Gastroesophageal sphincter (tissue), 4 donors: ENCODE results near the gene NEU4. TPM values are rescaled to one million over a fixed set of nuclear protein-coding genes. Genes with fewer than 3 reads are reported as not detected.

Experiments
- ATAC-seq: fragments of 150-250 bp; one replicate; pipeline ENCODE4 v1.9.1; 2016; ENCODE audit warnings: mild to moderate bottlenecking, moderate library complexity
- H3K27ac ChIP-seq, 4 donors: fragments of 200-600 bp; sonication (generic) in 3 of 4; 1 replicate in 3 of 4; 2 replicates in 1 of 4; pipeline ENCODE4 v1.5.1; 2016 to 2019
- H3K27me3 ChIP-seq: fragments of 200-600 bp; sonication (generic); one replicate; pipeline ENCODE4 v1.5.1; 2019
- H3K36me3 ChIP-seq, 2 donors: fragments of 200-600 bp; sonication (generic); one replicate each; pipeline ENCODE4 v1.5.1; 2019; ENCODE audit warnings: control low read depth in 1 of 2
- H3K4me1 ChIP-seq, 3 donors: fragments of 200-600 bp; sonication (generic); 1 replicate in 2 of 3; 2 replicates in 1 of 3; pipeline ENCODE4 v1.5.1; 2016 to 2019; ENCODE audit warnings: control low read depth in 2 of 3
- H3K4me3 ChIP-seq, 2 donors: fragments of 200-600 bp; sonication (generic); one replicate each; pipeline ENCODE4 v1.5.1; 2019; ENCODE audit warnings: mild to moderate bottlenecking in 1 of 2, moderate library complexity in 1 of 2
- H3K9me3 ChIP-seq, 3 donors: fragments of 200-600 bp; sonication (generic); one replicate each; pipeline ENCODE4 v1.5.1; 2017 to 2019; ENCODE audit warnings: control low read depth in 2 of 3
- CTCF ChIP-seq, 4 experiments: fragments of 200-600 bp in 2 of 4; fragments of 450-650 bp in 2 of 4; sonication (generic) in 1 of 4; IDR thresholded peaks; one replicate each; pipeline ENCODE4 v1.5.1; 2017 to 2019; ENCODE audit warnings: antibody characterized with exemption in 4 of 4, mild to moderate bottlenecking in 2 of 4, moderate library complexity in 2 of 4
- EP300 ChIP-seq: sonication (generic); formaldehyde crosslinking; IDR thresholded peaks from one replicate; pipeline ENCODE4 v1.6.1; 2017; ENCODE audit warnings: antibody characterized with exemption, mild to moderate bottlenecking
- POLR2A ChIP-seq, 2 donors: fragments of 450-650 bp; IDR thresholded peaks; one replicate each; pipeline ENCODE4 v1.6.1; 2017; ENCODE audit warnings: antibody characterized with exemption in 2 of 2, mild to moderate bottlenecking in 2 of 2, moderate library complexity in 1 of 2
- POLR2AphosphoS5 ChIP-seq: sonication (generic); formaldehyde crosslinking; IDR thresholded peaks from one replicate; pipeline ENCODE4 v1.6.1; 2017; ENCODE audit warnings: antibody characterized with exemption
- WGBS, 2 donors: methylation state at CpG; one replicate each; pipeline ENCODE4 v1.1.5; 2018; ENCODE audit warnings: low coverage in 1 of 2; 5-methylcytosine and 5-hydroxymethylcytosine counted together
- total RNA-seq, 4 donors: library from RNA; depleted of rRNA; stranded (reverse); fragments of >200 nt; gene quantifications; one replicate each; pipeline ENCODE4 v1.1.0, GENCODE V29; 2016

Gene NEU4
- total RNA-seq, 4 donors from 2014 or later, result 0.47 to 2.0 TPM; not detected in 2

- Histone ChIP-seq H3K27me3 (peaks cover 27% of the 10 kb centered on the region), H3K36me3 (no peaks in the 10 kb centered on the region), H3K27ac (no peak overlapping the region), H3K4me1 (no peaks in the 10 kb centered on the region), H3K4me3 (no peak overlapping the region), H3K9me3 (no peaks in the 10 kb centered on the region)
- 74% methylated on average over 2 of the region's 10 CpGs; no CpG with 5 or more reads in 1 of the 2 donors for WGBS, 2 donors
- TF ChIP-seq CTCF (IDR thresholded peaks at IDR 0.05) (no peak), POLR2AphosphoS5 (no peak), POLR2A (IDR thresholded peaks at IDR 0.05) (no peak), EP300 (no peak)
- no peak for ATAC-seq
Measured at GRCh38 chr2:241794250-241794823, 14.7 kb upstream of the NEU4 start.

- H3K4me1 ChIP-seq, result no peaks in the 10 kb centered on the region
- no peak for ATAC-seq
- peaks cover 34% of the 10 kb centered on the region for H3K27me3 ChIP-seq
- no peak for TF ChIP-seq EP300
- no peak for TF ChIP-seq POLR2A (IDR thresholded peaks at IDR 0.05)
- TF ChIP-seq CTCF (IDR thresholded peaks at IDR 0.05), result no peak
- no peak for TF ChIP-seq POLR2AphosphoS5
- no peaks in the 10 kb centered on the region for H3K9me3 ChIP-seq
- no peak overlapping the region for H3K27ac ChIP-seq
- no peak overlapping the region for H3K4me3 ChIP-seq
- H3K36me3 ChIP-seq, result no peaks in the 10 kb centered on the region
- WGBS, 2 donors, result 81% methylated on average over 12 to 14 of the region's 31 CpGs
Measured at GRCh38 chr2:241795021-241795999, 13.7 kb upstream of the NEU4 start.

GRCh38 chr2:241796209-241796608, 12.8 kb upstream of the NEU4 start:
- H3K27ac ChIP-seq, result no peak overlapping the region
- TF ChIP-seq EP300 (no peak), POLR2A (IDR thresholded peaks at IDR 0.05) (no peak), CTCF (IDR thresholded peaks at IDR 0.05) (no peak), POLR2AphosphoS5 (no peak)
- H3K36me3 ChIP-seq, result no peaks in the 10 kb centered on the region
- peaks cover 43% of the 10 kb centered on the region for H3K27me3 ChIP-seq
- no peak overlapping the region for H3K4me3 ChIP-seq
- no peaks in the 10 kb centered on the region for H3K4me1 ChIP-seq
- H3K9me3 ChIP-seq, result no peaks in the 10 kb centered on the region
- ATAC-seq, result no peak
- 60% methylated on average over 1 of the region's 13 CpGs; no CpG with 5 or more reads in 1 of the 2 donors for WGBS, 2 donors

GRCh38 chr2:241796610-241797138, 12.3 kb upstream of the NEU4 start:
- Histone ChIP-seq H3K4me1 (no peaks in the 10 kb centered on the region), H3K27me3 (peaks cover 48% of the 10 kb centered on the region), H3K36me3 (no peaks in the 10 kb centered on the region), H3K9me3 (no peaks in the 10 kb centered on the region), H3K4me3 (no peak overlapping the region), H3K27ac (no peak overlapping the region)
- no peak for ATAC-seq
- WGBS, 2 donors, result 100% methylated on average over 2 of the region's 13 CpGs; no CpG with 5 or more reads in 1 of the 2 donors
- no peak for TF ChIP-seq EP300
- no peak for TF ChIP-seq POLR2A (IDR thresholded peaks at IDR 0.05)
- TF ChIP-seq CTCF (IDR thresholded peaks at IDR 0.05), result no peak
- no peak for TF ChIP-seq POLR2AphosphoS5
